Glomerular visceral epithelial cell (primary cell): ENCODE measurements around the gene VWA8.
"Not testable (repeated sequence)": the region's sequence is repeated elsewhere in the genome, so short reads cannot be mapped to it uniquely, and the experiment has no call there.

ENCODE experiments used
- DNase-seq: peaks from one replicate; pipeline ENCODE4 v3.0.0-alpha.2; 2016; ENCODE audit errors: extremely low spot score

The VWA8 gene

DNA sequence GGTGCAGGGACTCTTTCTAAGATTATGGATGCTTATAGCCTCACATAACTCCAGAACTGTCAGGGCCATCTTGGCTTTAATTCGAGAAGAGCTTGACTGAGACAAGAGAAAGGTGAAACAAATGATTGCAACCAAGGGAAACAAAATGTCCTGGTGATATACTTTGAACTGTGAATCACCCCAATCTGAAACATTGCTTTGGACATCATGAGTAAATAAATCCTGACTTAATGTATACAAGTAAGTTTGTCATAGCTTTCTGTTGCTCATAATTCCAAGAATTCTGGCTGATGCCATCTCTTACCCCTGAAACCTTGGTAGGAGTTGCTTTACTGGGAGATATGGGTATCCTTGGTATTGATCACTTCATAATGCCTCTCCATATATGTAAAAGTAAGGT lies 5.8 kb upstream of the VWA8 start:
- no peak for DNase-seq

DNA sequence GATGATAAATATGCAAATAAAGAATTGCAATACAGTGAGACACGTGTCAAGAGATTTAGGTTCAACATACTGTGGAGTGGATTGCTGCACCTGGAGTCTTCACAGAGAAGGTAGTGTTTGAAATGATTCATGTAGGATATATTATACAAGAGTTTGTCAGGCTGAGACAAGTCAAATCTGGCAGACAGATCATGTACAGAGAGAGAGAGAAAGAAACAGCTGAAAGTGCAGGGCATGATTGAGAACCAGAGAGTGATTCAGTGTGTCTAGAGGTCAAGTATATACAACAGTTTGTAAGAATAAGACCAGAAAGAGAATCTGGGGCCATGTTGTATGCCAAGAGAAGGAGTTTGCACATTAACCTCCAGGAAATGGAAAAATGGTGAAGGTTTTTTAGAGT lies 2.1 kb upstream of the VWA8 start:
- DNase-seq: no peak

DNA sequence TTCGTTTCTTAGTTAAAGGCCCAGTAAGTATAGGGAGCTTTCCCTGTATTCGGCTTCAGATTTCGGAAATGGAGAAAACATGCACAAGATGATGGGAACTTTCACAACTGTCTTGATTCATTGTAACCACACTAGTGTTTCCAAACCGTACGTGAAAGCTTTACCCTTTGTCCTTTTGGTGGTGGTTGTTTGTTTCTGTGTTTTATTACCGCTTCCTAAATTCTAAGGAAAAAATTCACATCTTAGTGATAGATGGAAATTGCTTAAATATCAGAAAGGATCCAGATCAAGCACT lies 504 bp upstream of the VWA8 start:
- no peak for DNase-seq

GRCh38 chr13:41960211-41960636 lies 685 bp downstream of the VWA8 start:
- DNase-seq: peak; percentile 32

DNA sequence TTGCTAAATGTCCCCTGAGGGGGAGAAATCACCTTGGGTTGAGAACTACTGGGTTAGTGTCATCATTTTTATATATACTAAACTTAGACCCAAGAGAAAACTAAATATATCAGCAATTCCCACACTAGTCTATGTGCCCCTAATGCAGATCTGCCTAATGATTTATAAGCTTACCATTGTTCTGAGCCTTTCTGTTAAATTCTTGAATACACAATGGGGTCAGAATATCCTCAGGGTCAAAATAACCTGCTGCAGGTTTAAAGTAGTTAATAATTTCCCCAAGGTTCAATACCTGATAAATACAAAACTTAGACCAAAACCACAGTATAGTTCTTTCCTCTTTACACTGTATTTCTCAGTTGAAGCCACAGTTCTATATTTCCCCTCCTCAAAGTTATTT lies 4.6 kb downstream of the VWA8 start:
- no peak for DNase-seq

DNA sequence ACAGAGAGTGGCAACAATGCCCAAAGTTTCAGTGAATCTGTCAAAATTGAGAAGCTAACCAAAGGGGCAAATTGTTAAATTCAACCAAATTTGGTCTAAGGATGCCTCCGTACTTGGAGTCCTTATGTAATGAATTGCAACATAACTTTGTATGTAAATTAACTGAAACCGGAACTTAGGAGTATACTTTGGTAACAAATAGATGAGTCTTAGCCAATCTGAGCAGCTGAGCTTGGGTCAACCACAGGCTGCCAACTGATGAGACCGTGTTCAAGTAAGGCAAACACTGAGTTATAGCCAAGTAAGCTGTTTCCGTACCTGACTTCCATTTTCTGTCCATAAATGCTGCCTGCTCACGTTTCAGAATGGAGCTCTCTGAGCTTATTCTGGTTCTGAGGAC lies 5.3 kb downstream of the VWA8 start:
- no peak for DNase-seq

GRCh38 chr13:41954226-41954625 lies 6.7 kb downstream of the VWA8 start:
- DNase-seq: no peak

GRCh38 chr13:41952749-41953148 lies 8.2 kb downstream of the VWA8 start:
- DNase-seq: no peak

DNA sequence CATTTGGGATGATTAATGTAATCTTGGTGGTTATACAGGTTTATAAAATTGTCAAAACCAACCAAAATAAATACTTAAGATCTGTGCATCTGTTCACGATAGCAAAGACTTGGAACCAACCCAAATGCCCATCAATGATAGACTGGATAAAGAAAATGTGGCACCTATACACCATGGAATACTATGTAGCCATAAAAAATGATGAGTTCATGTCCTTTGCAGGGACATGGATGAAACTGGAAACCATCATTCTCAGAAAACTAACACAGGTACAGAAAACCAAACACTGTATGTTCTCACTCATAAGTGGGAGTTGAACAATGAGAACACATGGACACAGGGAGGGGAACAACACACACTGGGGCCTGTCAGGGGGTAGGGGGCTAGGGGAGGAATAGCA lies 11.8 kb downstream of the VWA8 start:
- DNase-seq: not testable (repeated sequence)

DNA sequence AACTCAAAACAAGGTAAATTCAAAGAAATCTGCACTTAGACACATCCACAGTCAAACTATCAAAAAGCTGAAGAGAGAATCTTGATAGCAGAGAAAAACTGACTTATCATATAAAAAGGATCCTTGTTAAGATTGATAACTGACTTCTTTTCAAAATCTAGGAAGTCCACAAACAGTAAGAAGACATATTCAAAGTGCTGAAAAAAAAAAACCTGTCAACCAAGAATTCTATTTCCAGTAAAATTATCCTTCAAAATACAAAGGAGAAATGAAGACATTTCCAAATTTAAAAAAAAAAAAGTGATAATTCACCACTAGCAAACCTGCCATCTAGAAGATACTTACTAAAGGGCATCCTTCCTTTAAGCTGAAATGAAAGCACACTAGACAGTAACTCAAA lies 15.0 kb downstream of the VWA8 start:
- DNase-seq: no peak

- no peak for DNase-seq
These were observed 16.1 kb downstream of the VWA8 start for GRCh38 chr13:41944635-41945397.

DNA sequence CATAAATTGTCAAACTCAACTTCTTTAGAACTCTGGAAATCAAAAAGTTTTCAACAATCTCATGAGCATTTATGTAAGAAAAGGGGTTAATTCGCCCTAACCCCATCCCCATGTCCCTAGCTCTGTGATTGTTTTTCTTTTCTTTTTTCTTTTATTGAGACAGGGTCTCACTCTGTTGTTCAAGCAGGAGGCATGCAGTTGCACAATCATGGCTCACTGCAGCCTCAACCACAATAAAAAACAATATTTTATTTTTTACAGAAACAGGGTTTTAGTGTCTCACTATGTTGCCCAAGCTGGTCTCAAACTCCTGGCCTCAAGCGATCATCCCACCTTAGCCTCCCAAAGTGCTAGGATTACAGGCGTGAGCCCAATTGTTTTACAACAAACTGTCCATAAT lies 16.7 kb downstream of the VWA8 start:
- no peak for DNase-seq

DNA sequence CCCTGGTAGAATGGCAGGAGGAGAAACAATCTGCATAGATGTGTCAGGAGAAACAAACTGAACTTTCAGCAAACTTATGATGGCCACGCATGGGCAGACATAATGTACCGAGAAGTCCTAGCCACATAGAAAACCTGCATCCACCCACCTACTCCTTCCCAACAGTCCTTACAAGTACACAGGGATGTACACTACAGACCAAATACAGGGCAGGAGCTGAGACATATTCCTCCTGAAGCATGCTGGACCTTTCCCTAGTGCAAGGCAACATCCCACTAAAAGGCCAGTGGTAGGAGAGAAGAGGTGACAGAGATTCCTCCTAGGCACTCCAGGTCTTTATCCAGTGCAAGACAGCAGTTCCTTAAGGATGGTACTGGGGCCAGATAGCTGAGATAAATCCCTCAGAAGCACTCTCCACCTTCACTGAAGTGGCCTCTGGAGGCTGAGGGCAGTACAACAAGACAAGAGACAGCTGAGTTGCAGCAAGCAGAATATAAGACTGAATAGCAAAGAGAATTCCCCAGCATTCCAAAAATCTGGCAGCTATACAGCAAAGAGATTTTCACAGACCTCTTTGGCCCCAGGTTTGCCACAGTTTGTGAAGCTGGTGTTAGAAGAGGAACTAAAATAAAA lies 18.3 kb downstream of the VWA8 start:
- DNase-seq: peak; percentile 62

DNA sequence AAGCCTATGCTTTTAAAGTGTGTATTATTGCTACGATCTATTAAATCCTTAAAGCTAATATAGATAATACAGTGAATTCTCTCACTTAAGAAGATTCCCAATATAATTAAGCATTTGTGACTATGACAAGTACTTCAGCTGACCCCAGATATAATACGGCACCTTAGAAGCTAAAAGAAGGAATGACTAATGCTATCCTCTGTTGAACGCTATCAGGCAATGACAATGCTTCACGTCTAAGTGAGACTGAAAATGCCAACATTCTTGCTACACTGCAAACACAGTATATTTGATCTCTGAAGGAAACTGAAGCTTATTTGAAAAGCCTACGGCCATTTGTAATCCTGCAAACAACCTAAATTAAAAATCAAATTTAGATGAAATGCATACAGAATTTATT lies 19.7 kb downstream of the VWA8 start:
- peak; percentile 34 for DNase-seq

DNA sequence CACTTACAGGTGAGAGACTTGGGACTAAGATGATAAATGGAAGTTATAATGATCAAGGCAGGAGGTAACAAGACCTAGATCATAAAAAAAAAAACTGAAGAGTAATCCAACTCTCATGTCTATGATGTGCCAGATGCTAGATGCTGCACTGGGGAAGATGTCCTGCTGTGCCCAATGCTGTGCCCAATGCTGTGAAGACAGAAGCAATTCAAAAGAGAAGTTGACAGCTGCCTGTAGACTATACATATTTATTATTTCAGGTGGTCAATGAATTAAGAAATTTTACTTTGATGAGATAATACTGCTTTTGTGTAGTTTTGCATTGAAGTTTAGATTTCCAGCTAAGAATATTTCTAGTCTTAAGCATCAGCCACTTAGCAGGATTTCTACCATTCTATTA lies 21.5 kb downstream of the VWA8 start:
- no peak for DNase-seq

GRCh38 chr13:41938918-41939317 lies 22.0 kb downstream of the VWA8 start:
- DNase-seq: no peak

DNA sequence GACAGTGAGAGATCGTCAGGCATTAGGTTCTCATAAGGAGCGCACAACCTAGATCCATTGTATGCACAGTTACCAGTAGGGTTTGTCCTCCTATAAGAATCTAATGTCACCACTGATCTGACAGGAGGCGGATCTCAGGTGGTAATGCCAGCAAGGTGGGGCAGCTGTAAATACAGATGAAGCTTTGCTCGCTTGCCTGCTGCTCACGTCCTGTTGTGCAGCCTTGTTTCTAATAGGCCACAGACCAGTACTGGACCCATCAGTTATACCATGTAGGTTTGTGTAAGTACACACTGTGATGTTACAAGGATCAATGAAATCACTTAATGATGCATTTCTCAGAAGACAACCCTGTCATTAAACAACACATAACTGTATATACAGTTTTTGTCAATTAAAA lies 23.5 kb downstream of the VWA8 start:
- DNase-seq: no peak

- no peak for DNase-seq
These were observed 25.4 kb downstream of the VWA8 start for GRCh38 chr13:41935501-41935900.

GRCh38 chr13:41934994-41935393 lies 25.9 kb downstream of the VWA8 start:
- no peak for DNase-seq

GRCh38 chr13:41934120-41934519 lies 26.8 kb downstream of the VWA8 start:
- no peak for DNase-seq

- DNase-seq: no peak
These were observed 29.6 kb downstream of the VWA8 start for GRCh38 chr13:41931337-41931736.

- DNase-seq: no peak
These were observed 30.8 kb downstream of the VWA8 start for GRCh38 chr13:41930154-41930553.

DNA sequence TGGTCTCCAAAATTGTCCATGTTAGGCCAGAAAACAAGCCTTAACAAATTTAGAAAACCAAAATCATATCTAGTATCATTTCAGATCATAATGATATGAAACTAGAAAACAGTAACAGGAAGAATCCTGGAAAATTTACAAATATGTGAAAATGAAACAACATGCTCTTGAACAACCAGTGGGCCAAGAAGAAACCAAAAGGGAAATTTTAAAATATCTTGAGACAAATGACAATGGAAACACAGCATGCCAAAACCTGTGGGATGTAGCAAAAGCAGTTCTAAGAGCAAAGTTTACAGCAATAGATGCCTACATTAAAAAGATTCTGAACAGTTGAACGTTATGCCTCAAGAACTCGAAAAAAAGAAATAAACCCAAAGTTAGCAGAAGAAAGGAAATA lies 32.6 kb downstream of the VWA8 start:
- DNase-seq: no peak

GRCh38 chr13:41925014-41925413 lies 35.9 kb downstream of the VWA8 start:
- no peak for DNase-seq
